Measurements from ENCODE around the gene TINCR.

Gene TINCR

DNA sequence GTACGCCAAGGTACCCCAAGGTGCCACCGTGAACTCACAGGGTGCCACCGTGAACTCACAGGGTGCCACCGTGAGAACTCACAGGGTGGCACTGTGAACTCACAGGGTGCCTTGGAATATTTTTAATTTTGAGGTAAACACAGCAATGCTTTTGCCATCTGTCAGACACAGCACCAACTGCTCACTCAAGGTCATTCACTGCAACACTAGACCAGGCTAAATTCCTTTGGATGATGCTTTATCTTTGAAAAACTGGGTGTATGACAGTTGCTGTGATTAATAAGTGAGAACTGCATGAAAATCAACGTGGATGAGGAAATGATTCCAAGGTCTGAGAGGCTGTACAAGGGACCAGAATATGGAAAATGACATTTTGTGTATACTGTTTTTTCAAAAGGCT is 35.9 kb upstream of the TINCR start:
- Histone ChIP-seq H3K27me3 (ENCODE audit: control insufficient read depth, insufficient read depth, low read length, poor library complexity, severe bottlenecking) (no peaks in the 10 kb centered on the region), H3K4me1 (ENCODE audit: control insufficient read depth, insufficient read depth, low read length) (no peaks in the 10 kb centered on the region), H3K9me3 (ENCODE audit: control insufficient read depth, low read length) (no peaks in the 10 kb centered on the region), H3K27ac (ENCODE audit: insufficient read depth, low read depth, low read length, poor library complexity, severe bottlenecking) (no peak overlapping the region), H3K36me3 (ENCODE audit: control insufficient read depth, insufficient read depth, low read length) (peaks cover 58% of the 10 kb centered on the region), H3K4me3 (ENCODE audit: insufficient read depth, low read depth, low read length) (no peak overlapping the region)
- WGBS, 2 experiments, result 95 to 97% methylated on average over 5 of the region's 5 CpGs

DNA sequence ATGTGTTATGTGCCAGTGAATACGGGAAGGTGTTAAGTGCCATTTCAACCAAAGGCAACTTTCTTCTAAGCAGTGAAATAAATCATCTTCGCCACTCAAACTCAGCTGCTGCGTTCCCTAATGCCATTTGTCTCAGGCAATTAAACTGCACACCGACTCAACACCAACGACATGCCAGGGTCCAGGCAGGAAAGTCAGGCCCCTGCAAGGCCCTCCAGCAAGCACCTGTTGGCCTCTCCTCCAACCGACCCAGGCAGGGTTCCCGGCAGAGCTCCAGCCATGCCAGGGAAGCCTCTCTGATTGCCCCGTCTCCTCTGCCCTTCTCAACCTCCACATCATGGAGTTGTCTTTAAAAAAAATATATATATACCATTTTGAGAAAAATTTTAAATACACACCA is 33.0 kb upstream of the TINCR start:
- H3K4me3 ChIP-seq (ENCODE audit: insufficient read depth, low read depth, low read length), result no peak overlapping the region
- 96% methylated on average over 7 of the region's 8 CpGs for WGBS, 2 experiments
- H3K27ac ChIP-seq (ENCODE audit: insufficient read depth, low read depth, low read length, poor library complexity, severe bottlenecking), result no peak overlapping the region
- H3K9me3 ChIP-seq (ENCODE audit: control insufficient read depth, low read length), result no peaks in the 10 kb centered on the region
- no peaks in the 10 kb centered on the region for H3K4me1 ChIP-seq (ENCODE audit: control insufficient read depth, insufficient read depth, low read length)
- no peaks in the 10 kb centered on the region for H3K27me3 ChIP-seq (ENCODE audit: control insufficient read depth, insufficient read depth, low read length, poor library complexity, severe bottlenecking)
- peaks cover 74% of the 10 kb centered on the region for H3K36me3 ChIP-seq (ENCODE audit: control insufficient read depth, insufficient read depth, low read length)

DNA sequence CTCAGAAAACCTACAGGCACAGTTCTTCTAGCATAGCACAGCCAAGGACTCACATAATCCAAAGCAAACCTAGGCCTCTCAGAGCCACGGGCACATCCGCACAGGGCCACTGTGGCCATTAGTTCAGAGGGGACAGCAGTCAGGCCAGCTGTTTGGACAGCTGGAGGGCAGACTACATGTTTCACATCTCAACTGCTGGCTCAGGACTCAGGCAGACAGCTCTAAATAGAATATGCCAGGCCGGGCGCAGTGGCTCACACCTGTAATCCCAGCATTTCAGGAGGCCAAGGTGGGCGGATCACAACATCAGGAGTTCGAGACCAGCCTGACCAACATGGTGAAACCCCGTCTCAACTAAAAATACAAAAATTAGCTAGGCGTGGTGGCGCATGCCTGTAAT is 28.0 kb upstream of the TINCR start:
- Histone ChIP-seq H3K9me3 (ENCODE audit: control insufficient read depth, low read length) (no peaks in the 10 kb centered on the region), H3K36me3 (ENCODE audit: control insufficient read depth, insufficient read depth, low read length) (peaks cover 78% of the 10 kb centered on the region), H3K4me1 (ENCODE audit: control insufficient read depth, insufficient read depth, low read length) (no peaks in the 10 kb centered on the region), H3K4me3 (ENCODE audit: insufficient read depth, low read depth, low read length) (no peak overlapping the region), H3K27me3 (ENCODE audit: control insufficient read depth, insufficient read depth, low read length, poor library complexity, severe bottlenecking) (no peaks in the 10 kb centered on the region), H3K27ac (ENCODE audit: insufficient read depth, low read depth, low read length, poor library complexity, severe bottlenecking) (no peak overlapping the region)
- 92 to 96% methylated on average over 9 of the region's 9 CpGs for WGBS, 2 experiments

DNA sequence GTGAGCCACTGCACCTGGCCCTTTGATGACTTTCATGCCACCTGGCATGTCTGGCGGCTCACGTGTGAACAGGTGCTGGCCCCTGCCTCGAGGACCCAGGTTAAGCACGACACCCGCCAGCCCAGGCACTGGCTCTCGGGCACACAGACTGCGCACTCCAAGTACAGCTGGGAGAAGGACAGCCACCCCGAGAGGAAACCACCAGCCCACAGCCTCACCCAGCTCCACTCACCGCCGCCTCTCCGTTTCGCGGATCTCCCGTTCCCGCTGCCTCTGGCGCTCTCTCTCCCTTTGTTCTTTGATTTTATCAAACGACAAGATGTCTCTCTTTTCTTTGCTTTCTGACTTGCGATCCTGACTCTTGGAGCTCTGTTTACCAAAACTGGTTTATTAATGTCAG is 27.4 kb upstream of the TINCR start:
- no peaks in the 10 kb centered on the region for H3K4me1 ChIP-seq (ENCODE audit: control insufficient read depth, insufficient read depth, low read length)
- 96% methylated on average over 18 of the region's 18 CpGs for WGBS, 2 experiments
- H3K9me3 ChIP-seq (ENCODE audit: control insufficient read depth, low read length), result no peaks in the 10 kb centered on the region
- H3K27ac ChIP-seq (ENCODE audit: insufficient read depth, low read depth, low read length, poor library complexity, severe bottlenecking), result no peak overlapping the region
- H3K27me3 ChIP-seq (ENCODE audit: control insufficient read depth, insufficient read depth, low read length, poor library complexity, severe bottlenecking), result no peaks in the 10 kb centered on the region
- H3K4me3 ChIP-seq (ENCODE audit: insufficient read depth, low read depth, low read length), result no peak overlapping the region
- H3K36me3 ChIP-seq (ENCODE audit: control insufficient read depth, insufficient read depth, low read length), result peaks cover 77% of the 10 kb centered on the region

DNA sequence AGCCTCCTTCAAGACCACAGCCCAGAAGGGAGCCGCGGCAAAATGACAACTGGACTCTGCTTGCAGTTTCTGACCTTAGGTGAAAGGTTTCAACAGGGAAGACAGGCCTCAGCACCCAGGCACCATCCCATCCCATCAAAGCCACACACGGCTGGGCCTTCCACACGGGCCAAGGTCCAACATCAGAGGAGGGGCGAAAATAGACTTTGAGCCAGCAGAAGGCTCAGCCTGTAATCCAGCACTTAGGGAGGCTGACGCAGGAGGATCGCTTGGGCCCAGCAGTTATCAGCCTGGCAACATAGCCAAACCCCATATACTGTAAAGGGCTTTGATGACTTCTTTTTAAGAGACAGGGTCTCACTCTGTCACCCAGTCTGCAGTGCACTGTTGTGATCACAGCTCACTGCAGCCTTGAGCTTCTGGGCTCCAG is 26.8 kb upstream of the TINCR start:
- no peaks in the 10 kb centered on the region for H3K4me1 ChIP-seq (ENCODE audit: control insufficient read depth, insufficient read depth, low read length)
- WGBS, 2 experiments, result 96 to 97% methylated on average over 7 of the region's 7 CpGs
- no peak overlapping the region for H3K4me3 ChIP-seq (ENCODE audit: insufficient read depth, low read depth, low read length)
- no peaks in the 10 kb centered on the region for H3K9me3 ChIP-seq (ENCODE audit: control insufficient read depth, low read length)
- H3K36me3 ChIP-seq (ENCODE audit: control insufficient read depth, insufficient read depth, low read length), result peaks cover 76% of the 10 kb centered on the region
- no peak overlapping the region for H3K27ac ChIP-seq (ENCODE audit: insufficient read depth, low read depth, low read length, poor library complexity, severe bottlenecking)
- no peaks in the 10 kb centered on the region for H3K27me3 ChIP-seq (ENCODE audit: control insufficient read depth, insufficient read depth, low read length, poor library complexity, severe bottlenecking)

DNA sequence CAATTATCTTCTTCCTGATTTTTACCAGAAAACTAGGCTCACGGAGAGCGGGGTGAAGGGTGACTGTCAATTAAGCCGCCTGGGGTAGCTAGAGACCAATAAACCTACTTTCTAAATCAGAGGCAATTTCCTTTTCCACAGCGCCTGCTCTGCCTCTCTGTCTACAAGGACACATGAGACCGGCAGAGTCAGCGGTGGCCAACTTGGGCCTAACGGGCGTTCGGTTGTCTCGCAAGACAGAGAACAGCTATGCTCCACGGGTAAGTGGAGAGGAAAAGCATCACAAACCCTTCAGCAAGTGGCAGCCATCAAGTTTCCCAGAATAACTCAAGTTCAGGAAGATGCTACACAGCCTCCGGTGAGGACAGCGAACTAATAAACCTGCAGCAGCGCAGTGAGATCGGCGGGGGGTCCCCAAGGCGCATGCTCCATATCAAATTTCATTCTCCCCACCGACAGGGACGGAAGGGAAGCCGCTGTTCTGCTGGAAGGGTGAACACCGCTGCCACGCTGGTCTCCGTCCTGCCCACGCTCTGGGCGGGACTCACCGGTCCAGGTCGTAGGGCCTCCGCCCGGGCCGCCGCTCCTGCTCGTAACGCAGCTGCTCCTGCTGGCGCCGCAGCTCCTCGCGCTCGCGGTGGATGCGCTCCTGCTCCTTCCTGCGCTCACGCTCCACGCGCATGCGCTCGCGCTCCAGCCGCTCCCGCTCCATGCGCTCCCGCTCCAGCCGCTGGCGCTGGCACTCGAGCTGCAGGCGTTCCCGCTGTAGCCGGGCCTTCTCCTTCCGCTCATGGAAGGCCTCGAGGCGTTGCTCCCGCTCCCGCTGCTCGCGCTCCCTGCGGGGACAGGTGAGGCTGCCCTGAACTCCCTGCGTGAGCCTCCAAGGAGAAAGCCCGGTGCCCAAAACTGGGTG is 25.8 kb upstream of the TINCR start:
- no peaks in the 10 kb centered on the region for H3K9me3 ChIP-seq (ENCODE audit: control insufficient read depth, low read length)
- H3K36me3 ChIP-seq (ENCODE audit: control insufficient read depth, insufficient read depth, low read length), result peaks cover 75% of the 10 kb centered on the region
- 96% methylated on average over 67 of the region's 67 CpGs for WGBS, 2 experiments
- no peak overlapping the region for H3K4me3 ChIP-seq (ENCODE audit: insufficient read depth, low read depth, low read length)
- H3K4me1 ChIP-seq (ENCODE audit: control insufficient read depth, insufficient read depth, low read length), result no peaks in the 10 kb centered on the region
- no peaks in the 10 kb centered on the region for H3K27me3 ChIP-seq (ENCODE audit: control insufficient read depth, insufficient read depth, low read length, poor library complexity, severe bottlenecking)
- H3K27ac ChIP-seq (ENCODE audit: insufficient read depth, low read depth, low read length, poor library complexity, severe bottlenecking), result no peak overlapping the region

DNA sequence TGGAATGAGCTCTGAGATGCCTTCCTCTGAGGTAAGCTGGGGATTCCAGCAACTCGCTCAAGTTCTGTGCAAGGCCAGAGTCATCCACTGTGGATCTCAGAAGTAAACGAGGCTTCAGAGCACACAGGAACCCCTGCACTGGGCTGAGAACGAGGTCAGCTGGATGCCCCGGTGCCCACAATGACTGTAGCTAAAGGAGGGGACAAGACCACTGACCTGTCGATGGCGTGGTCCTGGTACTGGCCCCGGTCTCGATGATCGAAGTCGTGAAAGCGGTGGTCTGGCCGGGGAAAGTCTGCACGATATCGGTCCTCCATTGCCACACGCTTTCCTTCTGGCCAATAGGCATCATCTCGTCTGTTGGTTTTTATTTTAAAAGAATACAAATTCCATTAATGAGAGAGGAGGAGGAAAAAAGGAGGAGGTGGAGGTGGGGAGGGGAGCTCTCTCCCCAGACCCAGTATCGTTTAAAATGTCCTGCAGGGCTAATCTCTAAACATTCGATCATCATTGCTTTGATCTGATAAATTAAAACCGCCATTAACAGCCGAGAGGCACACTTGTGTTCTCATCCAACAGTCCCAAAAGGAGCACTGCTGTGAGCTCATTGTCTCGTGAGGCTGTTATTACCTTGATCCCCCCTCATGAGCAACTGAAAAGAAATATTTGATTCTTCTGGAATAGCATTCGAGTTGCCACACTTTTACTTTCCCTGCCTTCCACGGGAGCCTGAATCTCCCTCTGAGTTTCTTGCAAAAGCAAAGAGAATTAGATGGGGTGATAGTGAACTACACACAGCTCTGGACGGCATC is 25.0 kb upstream of the TINCR start:
- H3K36me3 ChIP-seq (ENCODE audit: control insufficient read depth, insufficient read depth, low read length), result peaks cover 73% of the 10 kb centered on the region
- no peaks in the 10 kb centered on the region for H3K9me3 ChIP-seq (ENCODE audit: control insufficient read depth, low read length)
- 94 to 96% methylated on average over 23 to 24 of the region's 24 CpGs for WGBS, 2 experiments

DNA sequence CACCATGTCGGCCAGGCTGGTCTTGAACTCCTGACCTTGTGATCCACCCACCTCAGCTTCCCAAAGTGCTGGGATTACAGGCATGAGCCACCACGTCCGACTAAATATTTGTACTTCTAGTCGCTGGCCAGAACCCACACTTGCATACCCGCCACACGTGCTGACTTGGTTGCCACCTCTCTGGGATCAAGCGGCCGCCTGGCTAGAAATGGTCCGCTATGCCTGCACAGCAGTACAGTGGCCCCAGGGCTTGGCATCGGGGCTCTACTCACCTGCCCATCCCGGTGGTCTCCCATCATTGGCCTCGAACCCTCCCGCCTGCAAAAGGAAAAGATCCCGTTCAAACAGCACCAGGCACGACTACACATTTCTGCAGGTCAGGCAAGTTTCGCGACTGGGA is 23.7 kb upstream of the TINCR start:
- no peaks in the 10 kb centered on the region for H3K27me3 ChIP-seq (ENCODE audit: control insufficient read depth, insufficient read depth, low read length, poor library complexity, severe bottlenecking)
- no peak overlapping the region for H3K27ac ChIP-seq (ENCODE audit: insufficient read depth, low read depth, low read length, poor library complexity, severe bottlenecking)
- 95 to 96% methylated on average over 17 of the region's 17 CpGs for WGBS, 2 experiments
- H3K4me1 ChIP-seq (ENCODE audit: control insufficient read depth, insufficient read depth, low read length), result peaks cover 7% of the 10 kb centered on the region
- no peak overlapping the region for H3K4me3 ChIP-seq (ENCODE audit: insufficient read depth, low read depth, low read length)
- H3K36me3 ChIP-seq (ENCODE audit: control insufficient read depth, insufficient read depth, low read length), result peaks cover 60% of the 10 kb centered on the region
- no peaks in the 10 kb centered on the region for H3K9me3 ChIP-seq (ENCODE audit: control insufficient read depth, low read length)

More for the DNA sequence above, 25.0 kb upstream of the TINCR start:
- H3K27ac ChIP-seq (ENCODE audit: insufficient read depth, low read depth, low read length, poor library complexity, severe bottlenecking), result no peak overlapping the region
- H3K4me3 ChIP-seq (ENCODE audit: insufficient read depth, low read depth, low read length), result no peak overlapping the region
- H3K27me3 ChIP-seq (ENCODE audit: control insufficient read depth, insufficient read depth, low read length, poor library complexity, severe bottlenecking), result no peaks in the 10 kb centered on the region
- H3K4me1 ChIP-seq (ENCODE audit: control insufficient read depth, insufficient read depth, low read length), result no peaks in the 10 kb centered on the region

DNA sequence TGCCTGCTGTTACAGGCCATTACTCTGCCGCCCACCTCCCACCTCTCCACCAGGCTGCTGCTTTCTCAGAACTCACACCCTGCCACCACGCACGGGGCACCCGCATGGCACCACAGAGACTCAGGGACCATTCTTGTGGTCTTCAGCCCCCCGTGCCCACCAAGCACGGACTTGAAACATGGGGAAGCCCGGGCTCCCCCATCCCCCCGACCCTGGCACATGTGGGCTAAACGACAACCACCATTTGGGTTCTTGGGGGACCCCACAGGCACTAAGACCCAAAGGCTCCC is 23.1 kb upstream of the TINCR start:
- Histone ChIP-seq H3K4me1 (ENCODE audit: control insufficient read depth, insufficient read depth, low read length) (peaks cover 13% of the 10 kb centered on the region), H3K36me3 (ENCODE audit: control insufficient read depth, insufficient read depth, low read length) (peaks cover 56% of the 10 kb centered on the region), H3K27ac (ENCODE audit: insufficient read depth, low read depth, low read length, poor library complexity, severe bottlenecking) (no peak overlapping the region), H3K4me3 (ENCODE audit: insufficient read depth, low read depth, low read length) (no peak overlapping the region), H3K9me3 (ENCODE audit: control insufficient read depth, low read length) (no peaks in the 10 kb centered on the region), H3K27me3 (ENCODE audit: control insufficient read depth, insufficient read depth, low read length, poor library complexity, severe bottlenecking) (no peaks in the 10 kb centered on the region)
- 94% methylated on average over 9 of the region's 9 CpGs for WGBS, 2 experiments

DNA sequence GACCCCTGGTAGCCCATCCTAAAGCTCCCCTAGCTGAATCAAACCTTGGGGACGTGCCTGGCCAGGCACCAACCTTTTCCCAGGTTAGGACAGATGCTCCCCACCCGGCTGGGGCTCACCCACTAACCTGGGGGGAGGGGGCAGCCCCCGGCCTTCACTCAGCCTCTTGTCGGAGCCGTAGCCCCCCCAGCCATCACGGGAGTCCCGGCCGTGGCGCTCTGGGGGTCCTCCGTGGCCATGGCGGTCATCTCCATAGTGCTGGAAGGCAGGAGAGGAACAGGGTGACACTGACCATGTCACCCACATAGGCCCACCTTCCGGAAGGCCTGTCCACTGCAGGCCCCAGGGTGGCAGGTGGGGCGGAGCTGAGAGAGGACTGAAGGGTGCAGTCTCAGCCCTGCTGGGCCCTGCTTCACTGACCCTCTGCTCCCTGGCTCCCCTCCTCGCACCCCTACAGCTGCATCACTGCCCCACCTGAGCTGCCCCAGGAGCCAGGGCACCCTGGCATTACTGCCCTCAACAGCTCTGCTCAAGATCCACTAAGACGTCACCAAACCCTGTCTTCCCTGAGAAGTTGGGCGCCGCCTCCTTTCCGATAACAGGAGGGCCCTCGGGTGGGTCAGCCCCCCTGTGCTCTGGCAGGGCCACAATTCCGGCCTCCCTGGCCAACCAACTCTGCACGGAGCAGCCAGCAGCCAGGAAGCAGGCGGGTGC is 22.6 kb upstream of the TINCR start:
- Histone ChIP-seq H3K4me1 (ENCODE audit: control insufficient read depth, insufficient read depth, low read length) (peaks cover 18% of the 10 kb centered on the region), H3K9me3 (ENCODE audit: control insufficient read depth, low read length) (no peaks in the 10 kb centered on the region), H3K27ac (ENCODE audit: insufficient read depth, low read depth, low read length, poor library complexity, severe bottlenecking) (no peak overlapping the region), H3K27me3 (ENCODE audit: control insufficient read depth, insufficient read depth, low read length, poor library complexity, severe bottlenecking) (no peaks in the 10 kb centered on the region), H3K4me3 (ENCODE audit: insufficient read depth, low read depth, low read length) (no peak overlapping the region), H3K36me3 (ENCODE audit: control insufficient read depth, insufficient read depth, low read length) (peaks cover 56% of the 10 kb centered on the region)
- WGBS, 2 experiments, result 95 to 96% methylated on average over 22 of the region's 22 CpGs

Data from ectodermal cell (in vitro differentiated cells).